Ovary (tissue), 3 donors: Measurements from ENCODE around the gene SF1.

ENCODE experiments used
- EP300 ChIP-seq: sonication (generic); formaldehyde crosslinking; IDR thresholded peaks from one replicate; pipeline ENCODE4 v1.6.1; 2017; ENCODE audit warnings: antibody characterized with exemption
- POLR2A ChIP-seq: fragments of 450-650 bp; IDR thresholded peaks from one replicate; pipeline ENCODE4 v1.6.1; 2017; ENCODE audit warnings: antibody characterized with exemption, mild to moderate bottlenecking, moderate library complexity
- TF ChIP-seq, protein P1 (sequence below), 3 donors: fragments of 450-650 bp in 2 of 3; fragments of 200-600 bp in 1 of 3; IDR thresholded peaks; one replicate each; pipeline versions ENCODE4 v1.5.1 to v1.8.0; 2016 to 2022; ENCODE audit warnings: antibody characterized with exemption in 3 of 3, mild to moderate bottlenecking in 1 of 3
- donor health status: DM: no; HTN: no; CAD: no.

DNA sequence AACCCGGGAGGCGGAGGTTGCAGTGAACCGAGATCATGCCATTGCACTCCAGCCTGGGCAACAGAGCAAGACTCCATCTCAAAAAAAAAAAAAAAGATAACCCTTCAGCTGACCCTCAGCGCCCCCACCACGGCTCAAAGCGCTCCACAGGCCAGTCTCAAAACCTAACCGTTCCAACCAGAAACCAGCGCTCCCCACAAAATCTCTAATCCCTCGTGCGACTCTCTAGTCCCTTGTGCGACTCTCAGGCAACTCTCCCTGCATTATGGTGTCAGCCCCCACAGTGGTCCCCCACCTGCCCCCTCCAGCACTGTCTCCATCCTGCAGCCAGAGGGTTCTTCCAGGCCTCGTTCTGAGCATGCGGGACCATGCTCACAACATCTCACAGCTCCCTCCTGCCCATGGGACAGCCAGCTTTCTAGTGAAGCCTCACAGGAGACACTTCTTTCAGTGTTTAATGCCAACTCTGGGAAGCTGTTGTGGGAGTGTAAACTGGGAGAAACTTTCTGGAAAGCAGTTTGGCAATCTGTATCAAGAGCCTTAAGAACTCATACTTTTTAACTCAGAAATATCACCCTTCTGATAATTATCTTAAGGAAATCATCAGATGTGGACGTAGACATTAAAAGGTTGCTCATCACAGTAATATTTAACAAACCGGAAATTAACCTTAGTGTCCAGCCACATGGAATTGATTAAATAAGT lies 30.2 kb downstream of the SF1 start:
- TF ChIP-seq POLR2A (no peak), EP300 (no peak)
- TF ChIP-seq, protein P1, sequence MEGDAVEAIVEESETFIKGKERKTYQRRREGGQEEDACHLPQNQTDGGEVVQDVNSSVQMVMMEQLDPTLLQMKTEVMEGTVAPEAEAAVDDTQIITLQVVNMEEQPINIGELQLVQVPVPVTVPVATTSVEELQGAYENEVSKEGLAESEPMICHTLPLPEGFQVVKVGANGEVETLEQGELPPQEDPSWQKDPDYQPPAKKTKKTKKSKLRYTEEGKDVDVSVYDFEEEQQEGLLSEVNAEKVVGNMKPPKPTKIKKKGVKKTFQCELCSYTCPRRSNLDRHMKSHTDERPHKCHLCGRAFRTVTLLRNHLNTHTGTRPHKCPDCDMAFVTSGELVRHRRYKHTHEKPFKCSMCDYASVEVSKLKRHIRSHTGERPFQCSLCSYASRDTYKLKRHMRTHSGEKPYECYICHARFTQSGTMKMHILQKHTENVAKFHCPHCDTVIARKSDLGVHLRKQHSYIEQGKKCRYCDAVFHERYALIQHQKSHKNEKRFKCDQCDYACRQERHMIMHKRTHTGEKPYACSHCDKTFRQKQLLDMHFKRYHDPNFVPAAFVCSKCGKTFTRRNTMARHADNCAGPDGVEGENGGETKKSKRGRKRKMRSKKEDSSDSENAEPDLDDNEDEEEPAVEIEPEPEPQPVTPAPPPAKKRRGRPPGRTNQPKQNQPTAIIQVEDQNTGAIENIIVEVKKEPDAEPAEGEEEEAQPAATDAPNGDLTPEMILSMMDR (IDR thresholded peaks at IDR 0.05): no peak
